DOHH2 (cell line): Measurements from ENCODE around the gene OSTN.
"Not testable (repeated sequence)": the region's sequence is repeated elsewhere in the genome, so short reads cannot be mapped to it uniquely, and the experiment has no call there.

Experiments used
- CTCF ChIP-seq: fragments of 200-600 bp; sonication (generic); IDR thresholded peaks from one replicate; pipeline ENCODE4 v1.5.1; 2014; ENCODE audit warnings: antibody characterized with exemption, mild to moderate bottlenecking, low read depth, low read length; ENCODE audit not compliant: poor library complexity, severe bottlenecking
- EZH2phosphoT487 ChIP-seq: fragments of 200-600 bp; sonication (generic); IDR thresholded peaks from 2 replicates; pipeline ENCODE4 v1.6.1; 2017; ENCODE audit warnings: borderline replicate concordance, mild to moderate bottlenecking, antibody characterized with exemption, low read length, moderate library complexity, mixed read lengths

- TF ChIP-seq CTCF, EZH2phosphoT487: not testable (repeated sequence)
Measured at GRCh38 chr3:191188246-191188645, 10.8 kb upstream of the OSTN start.
